Middle frontal gyrus (tissue), 1 donor: ENCODE data around the gene ALK.

Source experiments
- DNase-seq: peaks from one replicate; pipeline ENCODE4 v3.0.0-alpha.2; 2015; ENCODE audit warnings: low spot score; ENCODE audit errors: extremely low spot score

Gene ALK

GRCh38 chr2:29233428-29233827 lies 688.0 kb downstream of the ALK start:
- no peak for DNase-seq

GRCh38 chr2:29232041-29232440 lies 689.3 kb downstream of the ALK start:
- no peak for DNase-seq

GRCh38 chr2:29229640-29230039 lies 691.7 kb downstream of the ALK start:
- no peak for DNase-seq

GRCh38 chr2:29228947-29229346 lies 692.4 kb downstream of the ALK start:
- no peak for DNase-seq

- DNase-seq, result no peak
Observed at GRCh38 chr2:29227935-29228675, 693.3 kb downstream of the ALK start.

- DNase-seq, result no peak
Observed at GRCh38 chr2:29226808-29227207, 694.6 kb downstream of the ALK start.

- DNase-seq, result no peak
Observed at GRCh38 chr2:29226375-29226774, 695.0 kb downstream of the ALK start.

GRCh38 chr2:29225814-29226213 lies 695.6 kb downstream of the ALK start:
- DNase-seq, result no peak

- DNase-seq, result no peak
Observed at GRCh38 chr2:29224693-29225551, 696.5 kb downstream of the ALK start.

- no peak for DNase-seq
Observed at GRCh38 chr2:29223851-29224692, 697.3 kb downstream of the ALK start.

- DNase-seq, result no peak
Observed at GRCh38 chr2:29223257-29223656, 698.1 kb downstream of the ALK start.

GRCh38 chr2:29222381-29223179 lies 698.8 kb downstream of the ALK start:
- DNase-seq, result no peak

GRCh38 chr2:29220506-29221270 lies 700.7 kb downstream of the ALK start:
- no peak for DNase-seq

- DNase-seq, result no peak
Observed at GRCh38 chr2:29219374-29219773, 702.0 kb downstream of the ALK start.

- DNase-seq, result no peak
Observed at GRCh38 chr2:29218550-29219125, 702.7 kb downstream of the ALK start.

GRCh38 chr2:29218071-29218470 lies 703.3 kb downstream of the ALK start:
- no peak for DNase-seq

GRCh38 chr2:29216609-29216909 lies 704.8 kb downstream of the ALK start:
- DNase-seq, result no peak

GRCh38 chr2:29215739-29216608 lies 705.4 kb downstream of the ALK start:
- no peak for DNase-seq

- DNase-seq, result no peak
Observed at GRCh38 chr2:29215073-29215472, 706.3 kb downstream of the ALK start.
